ENCODE results near the gene GTPBP2.

GRCh38 chr6:43578748-43579147 is 50.3 kb downstream of the GTPBP2 start:
- no peak for TF ChIP-seq CTCF (IDR thresholded peaks at IDR 0.05; ENCODE audit: low read depth, low read length)
- TF ChIP-seq EZH2phosphoT487 (IDR thresholded peaks at IDR 0.05; ENCODE audit: low read depth) = no peak

Data from OCI-LY3 (cell line).